HCT116 (cell line): ENCODE data around the gene POT1. TPM values are rescaled to one million over a fixed set of nuclear protein-coding genes. Genes with fewer than 3 reads are reported as not detected.

ENCODE experiments used
- ATAC-seq: fragments of 200-7000 bp; cut with Tn5 transposase; 2 replicates; pipeline ENCODE4 v1.9.1; 2020; ENCODE audit warnings: mild to moderate bottlenecking, moderate library complexity
- BruUV-seq: library from RNA; stranded (reverse); fragments of 400-500 nt; replicated peaks from 2 replicates; lab custom pipeline; 2021; lab: Mats Ljungman, UMichigan
- CTCF ChIA-PET: fragments of 300-600 bp; sonication (Branson Sonifier 250); formaldehyde crosslinking; loops from one replicate; lab custom pipeline; 2021; ENCODE audit warnings: antibody characterized with exemption; lab: Charles Lee
- POLR2A ChIA-PET: fragments of 300-600, 350-600 bp; sonication (Branson Sonifier 250); formaldehyde crosslinking; loops from one replicate; lab custom pipeline; 2021; ENCODE audit warnings: antibody characterized with exemption; lab: Charles Lee
- RAD21 ChIA-PET, 2 experiments: fragments of 300-600 bp; sonication (Branson Sonifier 250); formaldehyde crosslinking; loops; one replicate each; lab custom pipeline; 2023; ENCODE audit warnings: low total read pairs in 2 of 2; ENCODE audit not compliant: uncharacterized antibody in 2 of 2, unreplicated experiment in 2 of 2, low non-redundant PET in 1 of 2; lab: Charles Lee
- DNase-seq: peaks from one replicate; pipeline ENCODE4 v3.0.0-alpha.2; 2010; ENCODE audit warnings: low read depth, low spot score
- H2AFZ ChIP-seq: fragments of 200-600 bp; shearing (Covaris generic), sonication (generic); 2 replicates; pipeline ENCODE4 v1.6.1; 2017; ENCODE audit warnings: low read depth, mixed run types, mixed read lengths, antibody characterized with exemption, low read length; ENCODE audit not compliant: poor library complexity, severe bottlenecking
- H3K27ac ChIP-seq: 2 replicates; pipeline ENCODE4 v1.5.1; 2012; ENCODE audit warnings: low read depth, low read length
- H3K27me3 ChIP-seq: fragments of 200-600 bp; sonication (generic); 2 replicates; pipeline ENCODE4 v1.6.1; 2016; ENCODE audit warnings: mixed run types, low read length, mixed read lengths; ENCODE audit not compliant: insufficient read depth
- H3K36me3 ChIP-seq, 2 experiments: fragments of 200-500 bp in 1 of 2; fragments of 200-600 bp in 1 of 2; sonication (Bioruptor generic) in 1 of 2; sonication (generic) in 1 of 2; 2 replicates each; pipeline versions ENCODE4 v1.5.1 to v1.6.1; 2014 to 2016; ENCODE audit warnings: low read length in 2 of 2, inconsistent platforms in 1 of 2, mixed read lengths in 1 of 2, mixed run types in 1 of 2; ENCODE audit not compliant: insufficient read depth in 2 of 2, control insufficient read depth in 1 of 2
- H3K4me1 ChIP-seq, 2 experiments: fragments of 200-600 bp in 1 of 2; sonication (generic) in 1 of 2; 2 replicates each; pipeline versions ENCODE4 v1.5.1 to v1.6.1; 2012 to 2017; ENCODE audit warnings: low read length in 2 of 2, inconsistent platforms in 1 of 2, mild to moderate bottlenecking in 1 of 2, mixed read lengths in 1 of 2, mixed run types in 1 of 2, moderate library complexity in 1 of 2; ENCODE audit not compliant: insufficient read depth in 2 of 2, control insufficient read depth in 1 of 2
- H3K4me2 ChIP-seq: fragments of 200-600 bp; sonication (generic); 2 replicates; pipeline ENCODE4 v1.6.1; 2017; ENCODE audit warnings: mixed run types, low read length, mixed read lengths
- H3K4me3 ChIP-seq, 2 experiments: fragments of 200-600 bp in 1 of 2; sonication (generic) in 1 of 2; replicated peaks in 1 of 2; 2 replicates each; pipeline ENCODE4 v1.5.1; 2011 to 2016; ENCODE audit warnings: low read length in 2 of 2, control low read depth in 1 of 2, low read depth in 1 of 2, mild to moderate bottlenecking in 1 of 2, mixed read lengths in 1 of 2, mixed run types in 1 of 2
- H3K79me2 ChIP-seq: fragments of 200-600 bp; sonication (generic); 2 replicates; pipeline ENCODE4 v1.6.1; 2017; ENCODE audit warnings: mild to moderate bottlenecking, mixed run types, low read length, moderate library complexity, mixed read lengths; ENCODE audit not compliant: insufficient read depth
- H3K9ac ChIP-seq: fragments of 200-600 bp; sonication (generic); 2 replicates; pipeline ENCODE4 v1.6.1; 2016; ENCODE audit warnings: low read length, mixed read lengths
- H3K9me2 ChIP-seq: fragments of 200-600 bp; sonication (generic), shearing (Covaris generic); 2 replicates; pipeline ENCODE4 v1.6.1; 2017; ENCODE audit warnings: mixed run types, mild to moderate bottlenecking, moderate library complexity; ENCODE audit not compliant: insufficient read depth
- H3K9me3 ChIP-seq, 2 experiments: fragments of 200-500 bp in 1 of 2; fragments of 200-600 bp in 1 of 2; sonication (Bioruptor generic) in 1 of 2; sonication (generic) in 1 of 2; 2 replicates each; pipeline ENCODE4 v1.6.1; 2014 to 2017; ENCODE audit warnings: low read length in 2 of 2, mixed read lengths in 2 of 2, inconsistent platforms in 1 of 2, low read depth in 1 of 2, mild to moderate bottlenecking in 1 of 2, mixed run types in 1 of 2, moderate library complexity in 1 of 2; ENCODE audit not compliant: control insufficient read depth in 1 of 2, insufficient read depth in 1 of 2
- H4K20me1 ChIP-seq: fragments of 200-600 bp; sonication (generic), shearing (Covaris generic); 2 replicates; pipeline ENCODE4 v1.6.1; 2017; ENCODE audit warnings: mixed run types, mild to moderate bottlenecking, moderate library complexity; ENCODE audit not compliant: insufficient read depth
- CEBPB ChIP-seq: IDR thresholded peaks from 2 replicates; pipeline ENCODE4 v1.6.1; 2012; ENCODE audit warnings: low read depth
- CTCF ChIP-seq, 3 experiments: fragments of 200-600 bp in 1 of 3; sonication (generic) in 1 of 3; IDR thresholded peaks in 2 of 3; conservative IDR thresholded peaks in 1 of 3; 2 replicates each; pipeline ENCODE4 v1.5.1; 2012 to 2017; ENCODE audit warnings: low read depth in 2 of 3, low read length in 2 of 3, antibody characterized with exemption in 1 of 3, borderline replicate concordance in 1 of 3, control low read depth in 1 of 3, mild to moderate bottlenecking in 1 of 3, mixed read lengths in 1 of 3, mixed run types in 1 of 3, moderate library complexity in 1 of 3; ENCODE audit not compliant: insufficient read depth in 1 of 3
- EZH2 ChIP-seq: fragments of 200-600 bp; sonication (generic); IDR thresholded peaks from 2 replicates; pipeline ENCODE4 v1.6.1; 2017; ENCODE audit warnings: antibody characterized with exemption, mixed run types
- JUND ChIP-seq: IDR thresholded peaks from 2 replicates; pipeline ENCODE4 v1.6.1; 2012
- POLR2AphosphoS5 ChIP-seq: IDR thresholded peaks from 2 replicates; pipeline ENCODE4 v1.6.1; 2011; ENCODE audit warnings: mild to moderate bottlenecking, low read depth, low read length, moderate library complexity
- REST ChIP-seq: IDR thresholded peaks from 2 replicates; pipeline ENCODE4 v1.6.1; 2012; ENCODE audit warnings: low read depth
- SIN3A ChIP-seq: IDR thresholded peaks from 2 replicates; pipeline ENCODE4 v1.6.1; 2012; ENCODE audit warnings: low read depth
- SP1 ChIP-seq: IDR thresholded peaks from 2 replicates; pipeline ENCODE4 v1.6.1; 2012; ENCODE audit warnings: low read depth
- SRF ChIP-seq: IDR thresholded peaks from 2 replicates; pipeline ENCODE4 v1.6.1; 2012; ENCODE audit warnings: low read depth
- YY1 ChIP-seq: IDR thresholded peaks from 2 replicates; pipeline ENCODE4 v1.6.1; 2011; ENCODE audit warnings: low read length, low read depth, moderate library complexity, mild to moderate bottlenecking; ENCODE audit not compliant: insufficient replicate concordance; ENCODE audit errors: extremely low read depth
- ZFX ChIP-seq: fragments of 450-650 bp; IDR thresholded peaks from 2 replicates; pipeline ENCODE4 v1.6.1; 2017
- intact Hi-C: fragments of 100-400 bp; cut with micrococcal nuclease; formaldehyde crosslinking; loops from 2 replicates; pipeline ENCODE4 v1.10.0; 2022
- total RNA-seq: library from RNA; stranded (reverse); gene quantifications from one replicate; pipeline ENCODE4 v1.2.1, GENCODE V29; 2021; ENCODE audit not compliant: unreplicated experiment
- TF ChIP-seq, protein P1 (sequence below): IDR thresholded peaks from 2 replicates; pipeline ENCODE4 v1.6.1; 2012

Gene POT1
- total RNA-seq, 1 experiment from 2014 or later: 19.5 TPM

DNA sequence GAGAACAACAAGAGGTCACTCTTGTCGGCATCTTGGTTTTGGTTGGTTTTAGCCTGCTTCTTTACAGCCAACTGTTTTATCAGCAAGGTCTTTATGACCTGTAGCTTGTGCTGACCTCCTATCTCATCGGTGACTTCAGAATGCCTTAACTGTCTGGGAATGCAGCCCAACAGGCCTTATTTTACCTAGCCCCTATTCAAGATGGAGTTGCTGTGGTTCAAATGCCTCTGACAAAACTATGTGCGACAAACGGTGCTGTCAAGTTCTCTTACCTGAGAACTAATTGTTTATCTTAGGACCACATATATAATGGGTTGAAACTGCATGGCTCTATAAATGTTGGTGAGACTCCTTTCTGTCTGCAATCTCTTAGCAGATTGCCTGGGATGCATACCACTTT, 35.9 kb upstream of the POT1 start:
- ChIA-PET CTCF (no interaction called here), POLR2A (no interaction called here), RAD21 (no interaction called here)
- no peaks in the 10 kb centered on the region for H3K4me1 ChIP-seq
- no peaks in the 10 kb centered on the region for H3K27me3 ChIP-seq
- intact Hi-C loops: no loop called here
- no peaks in the 10 kb centered on the region for H3K79me2 ChIP-seq
- H3K9me2 ChIP-seq: no peaks in the 10 kb centered on the region
- no peaks in the 10 kb centered on the region for H3K9me3 ChIP-seq
- no peak overlapping the region for H3K4me2 ChIP-seq
- H3K9ac ChIP-seq: no peak overlapping the region
- ATAC-seq: no peak
- DNase-seq: no peak
- H3K27ac ChIP-seq: no peak overlapping the region
- TF ChIP-seq REST: no peak
- no peak for TF ChIP-seq SIN3A
- TF ChIP-seq, protein P1, sequence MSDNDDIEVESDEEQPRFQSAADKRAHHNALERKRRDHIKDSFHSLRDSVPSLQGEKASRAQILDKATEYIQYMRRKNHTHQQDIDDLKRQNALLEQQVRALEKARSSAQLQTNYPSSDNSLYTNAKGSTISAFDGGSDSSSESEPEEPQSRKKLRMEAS: no peak
- no peak for TF ChIP-seq YY1
- TF ChIP-seq SRF: no peak
- no peak for TF ChIP-seq CEBPB
- no peak for TF ChIP-seq JUND
- TF ChIP-seq CTCF (IDR thresholded peaks at IDR 0.05 in 2 of 3, conservative IDR thresholded peaks at IDR 0.05 in 1 of 3; ENCODE audit: borderline replicate concordance in 1 of 3, insufficient read depth in 1 of 3, low read depth in 2 of 3, low read length in 2 of 3): no peak
- TF ChIP-seq ZFX: no peak
- no peak for TF ChIP-seq POLR2AphosphoS5
- TF ChIP-seq SP1: no peak
- no peak for TF ChIP-seq EZH2
- H3K36me3 ChIP-seq: no peaks in the 10 kb centered on the region
- BruUV-seq: no TSS peak
- H3K4me3 ChIP-seq: no peak overlapping the region
- H4K20me1 ChIP-seq: no peaks in the 10 kb centered on the region
- no peak overlapping the region for H2AFZ ChIP-seq
